Cardiac fibroblast (primary cell): Measurements from ENCODE around the gene CELF2.

ENCODE experiments used
- DNase-seq, 2 donors: peaks; one replicate each; pipeline versions ENCODE4 v3.0.0 to v3.0.0-alpha.2; 2010; ENCODE audit warnings: low read depth in 2 of 2
- H3K4me3 ChIP-seq, 2 donors: replicated peaks in 1 of 2; 1 replicate in 1 of 2; 2 replicates in 1 of 2; pipeline ENCODE4 v1.5.1; 2011; ENCODE audit warnings: low read depth in 2 of 2, low read length in 2 of 2, mild to moderate bottlenecking in 2 of 2, moderate library complexity in 1 of 2
- TF ChIP-seq, protein P1 (sequence below): IDR thresholded peaks from one replicate; pipeline ENCODE4 v1.5.1; 2011; ENCODE audit warnings: low read depth, mild to moderate bottlenecking, low read length, inconsistent platforms

Gene CELF2

GRCh38 chr10:11307004-11307403 is 289.3 kb downstream of the CELF2 start:
- DNase-seq = no peak
- TF ChIP-seq, protein P1, sequence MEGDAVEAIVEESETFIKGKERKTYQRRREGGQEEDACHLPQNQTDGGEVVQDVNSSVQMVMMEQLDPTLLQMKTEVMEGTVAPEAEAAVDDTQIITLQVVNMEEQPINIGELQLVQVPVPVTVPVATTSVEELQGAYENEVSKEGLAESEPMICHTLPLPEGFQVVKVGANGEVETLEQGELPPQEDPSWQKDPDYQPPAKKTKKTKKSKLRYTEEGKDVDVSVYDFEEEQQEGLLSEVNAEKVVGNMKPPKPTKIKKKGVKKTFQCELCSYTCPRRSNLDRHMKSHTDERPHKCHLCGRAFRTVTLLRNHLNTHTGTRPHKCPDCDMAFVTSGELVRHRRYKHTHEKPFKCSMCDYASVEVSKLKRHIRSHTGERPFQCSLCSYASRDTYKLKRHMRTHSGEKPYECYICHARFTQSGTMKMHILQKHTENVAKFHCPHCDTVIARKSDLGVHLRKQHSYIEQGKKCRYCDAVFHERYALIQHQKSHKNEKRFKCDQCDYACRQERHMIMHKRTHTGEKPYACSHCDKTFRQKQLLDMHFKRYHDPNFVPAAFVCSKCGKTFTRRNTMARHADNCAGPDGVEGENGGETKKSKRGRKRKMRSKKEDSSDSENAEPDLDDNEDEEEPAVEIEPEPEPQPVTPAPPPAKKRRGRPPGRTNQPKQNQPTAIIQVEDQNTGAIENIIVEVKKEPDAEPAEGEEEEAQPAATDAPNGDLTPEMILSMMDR = no peak
- no peak overlapping the region for H3K4me3 ChIP-seq

DNA sequence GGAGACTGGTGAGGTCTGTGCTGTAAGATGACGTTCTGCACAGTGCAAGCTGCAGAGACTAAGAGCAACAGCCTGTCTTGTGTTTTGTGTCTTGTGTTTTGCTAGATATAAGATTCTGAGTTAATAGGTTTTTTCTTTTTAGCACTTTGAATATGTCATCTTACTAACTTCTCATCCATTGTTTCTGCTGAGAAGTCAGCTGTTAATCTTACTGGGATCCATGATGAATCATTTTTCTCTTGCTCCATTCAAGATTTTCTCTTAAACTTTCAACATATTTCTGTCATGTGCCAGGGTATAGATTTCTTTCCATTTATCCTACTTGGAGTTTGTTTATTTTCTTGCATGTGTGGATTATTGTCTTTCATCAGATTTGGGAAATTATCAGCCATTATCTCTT is 290.3 kb downstream of the CELF2 start:
- TF ChIP-seq, protein P1 = no peak
- no peak overlapping the region for H3K4me3 ChIP-seq
- DNase-seq = no peak

DNA sequence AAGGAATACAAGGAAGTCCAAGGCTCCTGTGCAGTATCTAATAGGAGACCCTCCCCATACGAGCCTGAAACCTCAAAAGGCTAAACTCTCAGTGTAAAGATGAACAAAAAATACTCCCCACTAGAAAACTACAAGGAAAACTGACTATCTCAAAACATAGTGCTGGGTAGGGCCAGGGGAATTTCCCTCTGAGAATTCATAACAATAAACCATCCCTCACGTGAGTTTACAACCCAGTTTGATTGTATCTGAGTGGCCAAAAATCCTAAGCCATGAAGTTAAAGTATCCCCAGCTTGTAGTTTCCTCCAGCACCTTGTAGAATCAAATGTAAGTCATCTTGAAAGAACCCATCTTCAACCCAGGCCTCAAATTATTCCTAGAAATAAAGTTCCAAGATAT is 293.4 kb downstream of the CELF2 start:
- DNase-seq = no peak
- H3K4me3 ChIP-seq = no peak overlapping the region
- TF ChIP-seq, protein P1 = no peak

GRCh38 chr10:11313463-11313862 is 295.8 kb downstream of the CELF2 start:
- TF ChIP-seq, protein P1 = no peak
- H3K4me3 ChIP-seq = no peak overlapping the region
- no peak for DNase-seq

DNA sequence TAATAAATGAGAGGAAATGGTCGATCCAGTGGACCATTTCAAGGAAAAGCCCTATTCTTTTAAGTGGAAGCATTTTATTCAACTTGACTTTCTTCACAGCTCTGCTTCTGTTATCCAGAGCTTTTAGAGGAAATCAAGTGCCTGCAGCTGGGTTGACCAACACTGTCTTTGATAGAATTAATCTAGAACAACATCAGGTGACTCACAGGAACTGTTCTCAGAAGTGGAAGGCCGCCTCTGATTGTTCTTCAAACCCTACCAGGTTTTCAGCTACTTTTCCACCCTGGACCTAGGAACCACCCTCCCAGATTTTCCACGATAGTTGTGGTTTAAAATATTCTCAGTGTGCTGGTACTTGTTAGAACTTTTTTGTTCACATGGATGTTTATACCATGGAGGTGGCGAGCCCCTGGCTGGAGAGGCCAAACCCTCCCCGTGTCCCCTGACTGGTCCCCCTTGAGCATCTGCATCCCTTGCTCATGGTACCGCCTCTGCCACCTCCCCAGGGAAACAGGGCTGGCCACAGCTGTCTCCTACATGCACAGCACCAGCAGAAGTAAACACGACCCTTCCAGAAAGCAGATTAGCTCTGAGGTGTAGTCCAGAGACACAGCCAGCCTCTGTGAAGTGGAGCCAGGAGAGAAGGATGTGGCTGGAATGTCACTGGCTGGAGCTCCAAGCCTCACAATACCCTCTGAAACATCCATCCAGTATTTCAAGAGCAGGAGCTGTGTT is 300.4 kb downstream of the CELF2 start:
- no peak for DNase-seq
- H3K4me3 ChIP-seq = no peak overlapping the region
- TF ChIP-seq, protein P1 = no peak

- no peak overlapping the region for H3K4me3 ChIP-seq
- TF ChIP-seq, protein P1 = no peak
- no peak for DNase-seq
These were observed 301.3 kb downstream of the CELF2 start for GRCh38 chr10:11318826-11319598.
